ENCODE results near the gene PCDH1.

DNA sequence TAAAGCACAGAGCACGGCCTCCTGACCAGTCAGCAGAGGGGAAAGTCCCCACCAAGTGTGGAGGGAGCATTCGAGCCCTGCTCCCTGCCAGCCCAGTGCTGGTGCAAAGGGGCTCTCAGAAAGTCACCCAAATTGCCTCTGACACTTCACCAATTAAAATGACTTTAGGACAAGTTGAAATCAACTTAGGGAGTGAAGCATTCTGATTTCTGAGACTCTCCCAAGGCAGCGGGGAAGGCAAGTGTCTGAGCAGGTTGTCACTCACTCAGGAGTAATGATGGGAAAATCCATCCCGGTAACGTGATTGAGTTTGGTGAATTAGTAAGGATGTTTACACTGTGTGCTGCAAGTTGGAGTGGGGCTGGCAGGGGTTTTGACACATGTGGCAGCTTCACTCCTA is 73.7 kb downstream of the PCDH1 start:
- no peak for TF ChIP-seq POLR2AphosphoS5 (IDR thresholded peaks at IDR 0.05; ENCODE audit: insufficient read depth, low read depth, low read length)
- no peak for TF ChIP-seq EZH2 (IDR thresholded peaks at IDR 0.05; ENCODE audit: borderline replicate concordance, low read depth, low read length, severe bottlenecking)
- TF ChIP-seq, protein P1, sequence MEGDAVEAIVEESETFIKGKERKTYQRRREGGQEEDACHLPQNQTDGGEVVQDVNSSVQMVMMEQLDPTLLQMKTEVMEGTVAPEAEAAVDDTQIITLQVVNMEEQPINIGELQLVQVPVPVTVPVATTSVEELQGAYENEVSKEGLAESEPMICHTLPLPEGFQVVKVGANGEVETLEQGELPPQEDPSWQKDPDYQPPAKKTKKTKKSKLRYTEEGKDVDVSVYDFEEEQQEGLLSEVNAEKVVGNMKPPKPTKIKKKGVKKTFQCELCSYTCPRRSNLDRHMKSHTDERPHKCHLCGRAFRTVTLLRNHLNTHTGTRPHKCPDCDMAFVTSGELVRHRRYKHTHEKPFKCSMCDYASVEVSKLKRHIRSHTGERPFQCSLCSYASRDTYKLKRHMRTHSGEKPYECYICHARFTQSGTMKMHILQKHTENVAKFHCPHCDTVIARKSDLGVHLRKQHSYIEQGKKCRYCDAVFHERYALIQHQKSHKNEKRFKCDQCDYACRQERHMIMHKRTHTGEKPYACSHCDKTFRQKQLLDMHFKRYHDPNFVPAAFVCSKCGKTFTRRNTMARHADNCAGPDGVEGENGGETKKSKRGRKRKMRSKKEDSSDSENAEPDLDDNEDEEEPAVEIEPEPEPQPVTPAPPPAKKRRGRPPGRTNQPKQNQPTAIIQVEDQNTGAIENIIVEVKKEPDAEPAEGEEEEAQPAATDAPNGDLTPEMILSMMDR (IDR thresholded peaks at IDR 0.05; ENCODE audit: extremely low read depth in 1 of 2, insufficient read depth in 1 of 2, low read depth in 1 of 2, low read length in 2 of 2), result no peak
